OCI-LY3 (cell line): ENCODE measurements around the gene ATG9B.

Source experiments
- CTCF ChIP-seq: fragments of 200-600, 300-600 bp; sonication (generic); IDR thresholded peaks from 2 replicates; pipeline ENCODE4 v1.5.1; 2014; ENCODE audit warnings: antibody characterized with exemption, low read length, low read depth
- EZH2phosphoT487 ChIP-seq: fragments of 200-600 bp; shearing (Covaris generic); IDR thresholded peaks from 2 replicates; pipeline ENCODE4 v1.6.1; 2018; ENCODE audit warnings: antibody characterized with exemption, mixed run types, low read depth

- no peak for TF ChIP-seq CTCF
- no peak for TF ChIP-seq EZH2phosphoT487
Observed at GRCh38 chr7:151069841-151070573, 45.7 kb upstream of the ATG9B start.
